SW480 (cell line): ENCODE results near the gene LRRC36.

Experiments used
- DNase-seq: peaks from one replicate; pipeline ENCODE4 v3.0.0-alpha.2; 2016; ENCODE audit warnings: low spot score

The LRRC36 gene

DNA sequence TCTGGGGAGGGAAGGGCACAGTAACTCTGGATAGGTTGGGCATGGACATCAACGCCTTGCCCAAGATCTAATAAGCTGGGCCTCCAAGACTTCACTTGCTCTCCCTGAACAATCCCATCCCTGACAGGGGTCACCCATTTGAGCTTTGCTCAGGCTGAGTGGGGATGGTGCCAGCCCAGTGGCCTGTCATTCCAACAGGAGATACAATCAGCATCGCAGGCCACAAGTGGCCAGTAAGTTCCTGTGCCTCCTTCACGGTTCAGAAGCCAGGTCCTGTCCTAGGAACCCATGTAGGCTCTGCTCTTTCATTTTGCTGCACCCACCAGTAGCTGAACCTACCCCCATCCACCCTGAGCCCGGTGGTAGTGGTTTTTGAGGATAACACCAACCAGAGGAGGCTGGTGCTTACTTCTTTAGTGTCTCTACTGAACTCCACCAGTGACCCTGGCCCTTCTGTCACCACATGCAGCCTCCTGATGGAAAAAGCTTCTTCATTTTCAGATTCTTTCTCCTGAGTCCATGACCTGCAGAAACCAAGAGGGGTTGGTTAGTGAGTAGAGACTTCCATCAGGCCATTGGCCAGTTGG is 32.4 kb upstream of the LRRC36 start:
- no peak for DNase-seq

DNA sequence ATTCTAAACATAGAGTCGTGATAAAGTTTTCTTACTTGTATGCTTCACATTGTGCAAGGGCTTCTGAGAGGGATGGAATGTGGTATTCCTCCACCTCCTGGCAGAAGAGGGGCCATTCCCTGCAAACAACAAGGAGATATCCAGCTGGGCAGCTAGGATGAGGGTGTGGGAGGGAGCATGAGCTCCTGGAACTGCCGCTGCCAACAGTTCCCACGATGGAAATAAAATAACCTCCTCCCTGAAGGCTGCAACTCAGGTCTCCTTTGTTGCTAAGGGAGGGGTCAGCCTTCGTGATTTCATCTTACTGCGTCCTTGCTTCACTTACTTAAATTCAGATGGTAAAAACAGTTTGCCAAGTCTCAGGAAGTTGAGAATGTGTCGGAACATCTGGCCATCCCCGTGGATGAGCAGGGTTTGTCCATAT is 31.7 kb upstream of the LRRC36 start:
- DNase-seq = no peak

DNA sequence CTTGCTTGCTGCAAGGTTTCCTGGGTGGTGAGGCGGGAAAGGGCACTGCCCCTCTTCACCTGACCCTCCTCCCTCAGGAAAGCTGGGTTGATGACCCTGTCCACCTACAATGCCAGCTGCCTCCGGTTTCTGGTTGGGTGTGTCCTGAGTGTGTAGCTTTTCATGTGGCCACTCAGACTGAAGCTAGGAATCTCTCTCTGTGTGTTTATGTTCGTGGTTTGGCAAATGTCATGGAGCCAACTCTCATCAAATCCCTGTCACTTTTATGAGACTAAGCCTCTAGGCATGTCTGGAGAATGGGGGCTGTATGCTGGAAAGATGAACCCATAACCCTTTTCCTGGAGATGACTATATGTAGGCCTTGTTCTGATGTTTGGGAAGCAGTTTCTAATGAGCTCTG is 30.2 kb upstream of the LRRC36 start:
- DNase-seq = peak; percentile 90

DNA sequence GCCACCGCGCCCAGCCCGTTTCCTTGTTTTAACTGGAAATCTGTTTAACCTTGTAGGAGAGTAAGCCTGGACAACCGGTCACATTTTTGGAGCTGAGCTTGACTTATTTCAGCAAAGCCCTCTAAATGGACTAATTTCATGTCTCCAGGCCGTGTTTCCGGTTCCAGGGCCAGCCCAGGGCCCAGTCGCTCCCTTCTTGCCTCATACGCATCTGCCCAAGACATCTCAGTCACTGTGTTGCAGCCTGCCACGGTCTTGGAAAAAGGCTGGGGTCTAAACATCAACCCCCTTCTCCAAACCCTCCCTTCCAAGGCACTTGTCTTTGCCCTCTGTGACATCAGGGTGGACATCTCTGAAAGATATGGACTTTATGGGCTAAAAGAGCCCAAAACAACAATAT is 28.3 kb upstream of the LRRC36 start:
- DNase-seq = no peak

DNA sequence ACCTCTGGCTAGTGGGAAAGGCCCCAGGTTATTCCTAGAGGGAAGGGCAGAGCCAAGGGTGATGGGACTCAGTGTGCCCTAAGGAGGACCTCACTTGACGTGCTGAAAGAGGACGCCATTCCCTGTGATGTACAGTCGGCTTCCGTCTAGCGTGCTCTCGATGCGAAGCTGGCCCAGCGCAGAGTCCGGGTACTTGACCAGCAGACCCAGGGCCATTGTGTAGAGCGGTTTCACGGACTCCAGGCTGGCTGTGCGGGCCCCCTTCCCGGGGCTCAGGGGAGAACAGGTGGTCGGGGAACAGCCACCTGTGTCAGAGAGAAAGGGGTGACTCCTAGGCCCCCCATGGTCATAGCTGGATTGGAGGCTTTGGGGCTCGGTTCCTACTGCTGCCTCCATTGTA is 27.3 kb upstream of the LRRC36 start:
- no peak for DNase-seq

DNA sequence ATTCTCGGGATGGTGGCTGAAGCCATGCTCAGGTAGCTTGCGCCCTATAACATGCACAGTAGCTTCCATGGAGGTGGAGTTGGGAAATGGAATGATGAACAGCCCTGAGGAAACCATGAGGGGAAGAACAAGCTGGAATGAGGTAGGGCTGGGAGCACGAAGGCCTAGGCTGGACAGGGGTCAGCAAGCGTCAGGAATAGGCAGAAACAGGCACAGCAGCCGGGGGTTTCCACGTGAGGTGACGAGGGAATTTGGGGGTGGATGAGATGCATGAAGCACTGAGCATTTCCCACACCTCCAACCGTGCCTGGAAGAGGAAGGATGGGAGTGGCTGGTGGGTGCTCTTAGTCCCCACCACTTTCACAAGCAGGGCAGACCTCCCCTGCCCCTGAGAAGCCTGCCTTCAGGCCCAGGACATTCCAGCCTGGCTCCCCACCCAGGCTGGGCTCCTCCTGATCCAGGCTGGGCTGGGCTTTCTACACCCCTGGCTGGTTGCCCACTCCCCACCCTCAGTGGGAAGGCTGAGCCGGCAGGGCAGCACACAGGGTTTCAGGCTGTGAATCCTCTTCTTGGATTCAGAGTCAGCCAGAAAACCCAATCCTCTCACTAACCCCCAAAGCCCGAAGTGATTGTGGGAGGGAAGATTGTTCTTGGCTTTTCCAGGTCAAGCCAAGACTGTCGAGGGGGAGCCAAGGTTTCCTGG is 25.4 kb upstream of the LRRC36 start:
- no peak for DNase-seq

DNA sequence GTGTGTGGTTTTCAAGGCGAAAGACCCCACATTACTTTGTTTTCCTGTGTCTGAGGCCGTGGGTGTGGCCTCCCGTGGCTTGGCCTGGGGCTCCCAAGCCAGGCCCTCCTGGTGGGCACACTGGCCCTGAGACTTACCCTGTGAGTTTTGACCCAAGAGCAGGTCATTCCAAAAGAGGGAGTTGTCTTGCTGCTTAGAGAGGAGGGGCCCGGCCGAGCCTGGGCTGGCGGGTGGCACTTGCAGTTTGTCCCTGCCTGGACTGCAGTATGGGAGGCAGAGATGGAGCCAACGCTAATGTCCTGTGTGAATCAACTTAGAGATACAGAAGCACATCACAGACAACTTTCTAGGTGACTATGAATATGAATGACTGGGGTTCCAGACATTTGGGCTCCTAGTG is 24.5 kb upstream of the LRRC36 start:
- no peak for DNase-seq

DNA sequence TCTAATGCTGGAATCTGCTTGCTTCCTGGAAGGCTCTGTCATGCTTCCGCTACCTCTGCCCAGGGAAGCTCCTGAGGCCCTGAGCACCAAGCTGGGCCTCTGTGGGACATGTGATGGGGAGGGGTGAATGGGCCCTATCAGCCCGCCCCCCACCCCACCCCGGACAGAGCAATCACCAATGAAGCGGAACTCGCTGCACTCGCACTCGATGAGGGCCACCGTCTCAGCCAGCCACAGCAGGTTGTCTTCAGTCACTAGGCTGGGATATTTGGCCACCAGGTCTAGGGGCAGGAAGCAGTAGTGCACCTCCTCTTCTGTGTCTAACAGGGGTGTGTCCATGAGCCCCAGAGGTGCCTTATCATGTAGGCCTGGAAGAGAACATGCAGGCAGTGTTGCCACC is 23.6 kb upstream of the LRRC36 start:
- DNase-seq = no peak

DNA sequence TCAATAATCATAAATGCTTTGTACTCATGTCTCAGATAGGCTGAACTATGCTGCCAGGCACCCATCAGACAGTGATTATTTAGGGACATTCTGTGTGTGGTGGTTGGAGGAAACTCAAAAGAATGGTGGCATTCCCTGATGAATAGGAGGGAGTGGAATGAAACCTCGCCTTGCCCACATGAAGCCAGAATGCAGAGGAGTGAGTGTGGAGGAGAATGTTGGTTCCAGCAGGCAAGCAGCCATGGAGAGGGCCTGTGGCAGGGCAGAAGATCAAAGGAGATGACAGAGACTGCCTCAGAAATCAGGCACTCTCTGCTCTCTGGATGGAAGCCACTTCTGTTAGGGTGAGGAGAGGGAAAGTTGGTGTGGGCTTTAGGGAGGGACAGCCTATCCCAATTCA is 22.6 kb upstream of the LRRC36 start:
- DNase-seq = peak; percentile 39

DNA sequence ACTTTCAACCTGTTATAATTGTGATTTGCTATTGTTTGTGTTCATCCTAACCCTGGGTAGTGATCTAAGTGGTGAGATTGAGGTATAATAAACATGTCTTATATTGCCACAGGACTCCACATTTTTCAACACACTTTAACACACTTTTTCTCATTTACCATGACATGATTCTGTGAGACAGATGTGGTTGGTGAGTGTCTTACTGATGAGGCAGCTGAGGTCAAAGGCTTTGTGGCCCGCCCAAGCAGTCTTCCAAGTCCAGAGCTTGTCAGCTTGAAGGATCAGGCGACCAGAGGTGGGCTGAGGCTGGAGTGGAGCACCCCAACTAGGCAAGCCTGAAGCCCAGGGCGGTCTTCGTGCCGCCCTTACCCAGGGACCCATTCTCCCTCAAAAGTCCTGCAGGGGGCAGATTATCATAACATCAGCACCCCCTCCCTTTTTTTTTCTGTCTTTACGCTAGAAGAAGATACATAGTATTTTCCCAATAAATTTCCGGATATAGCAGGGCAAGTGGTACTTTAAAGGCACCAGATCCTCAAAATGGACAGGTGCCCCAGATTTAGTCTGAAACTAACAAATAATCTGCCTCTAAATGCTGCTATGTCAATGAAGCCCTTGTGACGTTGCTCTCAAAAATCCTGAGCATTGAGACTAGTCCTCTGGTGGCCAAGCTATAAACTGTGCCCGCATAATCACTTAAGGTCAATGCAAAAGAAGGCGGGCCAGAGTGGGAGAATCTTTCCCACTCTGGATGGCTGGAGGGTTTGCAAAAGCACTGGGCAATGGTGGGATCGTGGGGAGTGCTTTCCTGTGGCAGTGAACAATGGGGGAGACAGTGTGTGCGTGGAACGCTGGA is 21.2 kb upstream of the LRRC36 start:
- DNase-seq = no peak

DNA sequence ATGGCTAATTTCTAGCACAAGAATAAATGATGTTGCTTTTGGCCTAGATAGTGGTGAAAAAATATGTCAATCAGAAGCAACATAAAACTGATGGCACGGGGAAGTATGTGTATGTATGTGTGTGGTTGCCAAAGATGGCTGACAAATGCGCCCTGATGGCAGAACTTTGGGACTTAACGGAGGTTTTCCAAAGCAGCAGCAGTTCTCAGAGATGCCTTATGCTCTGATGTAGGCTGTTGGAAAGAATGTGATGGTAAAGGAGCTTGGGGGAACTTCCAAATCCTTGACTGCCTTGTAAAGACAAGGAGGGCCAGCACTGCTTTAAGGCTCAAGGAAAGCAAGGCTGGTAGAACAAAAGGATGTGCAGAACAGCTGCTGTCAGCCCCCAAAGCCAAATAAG is 16.1 kb upstream of the LRRC36 start:
- no peak for DNase-seq

DNA sequence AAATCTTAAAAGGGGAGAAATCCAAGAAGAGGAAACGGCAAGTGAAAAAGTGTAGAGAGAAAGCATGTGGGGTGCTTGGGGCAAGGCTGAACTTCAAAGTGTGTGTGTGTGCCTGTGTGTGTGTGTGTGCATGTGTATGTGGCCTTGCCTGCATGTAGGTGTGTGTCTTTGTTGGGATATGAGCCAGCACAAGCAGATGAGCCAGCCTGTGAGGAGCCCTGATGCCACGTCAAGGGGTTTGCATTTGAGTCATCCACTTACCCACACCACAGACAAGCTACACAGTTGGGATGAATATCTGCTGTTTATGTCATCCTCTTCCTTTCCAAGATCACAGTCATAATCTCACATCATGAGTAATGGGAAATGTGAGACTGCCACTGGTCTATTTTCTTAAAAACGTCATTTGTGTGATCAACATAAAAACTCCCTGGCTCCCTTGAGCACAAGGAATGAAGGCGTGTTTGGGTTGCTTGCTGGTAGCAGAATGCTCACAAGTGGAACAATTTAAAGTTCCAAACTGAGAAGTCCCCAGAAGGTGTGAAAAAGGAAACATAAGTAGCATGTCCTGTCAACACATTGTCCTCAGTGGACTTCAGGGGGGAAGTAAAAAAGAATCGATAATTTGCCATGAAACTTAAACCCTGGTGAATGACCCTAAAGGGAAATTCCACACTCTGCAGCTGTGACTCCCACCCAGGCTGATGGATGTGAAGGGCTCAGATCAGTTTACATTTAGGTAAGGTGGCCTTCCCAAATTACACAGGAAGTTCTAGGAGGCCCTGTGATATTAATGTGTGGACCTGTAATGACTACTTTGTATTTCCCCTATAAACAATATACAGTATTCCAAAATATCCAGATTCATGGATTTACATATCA is 14.8 kb upstream of the LRRC36 start:
- peak; percentile 80 for DNase-seq

DNA sequence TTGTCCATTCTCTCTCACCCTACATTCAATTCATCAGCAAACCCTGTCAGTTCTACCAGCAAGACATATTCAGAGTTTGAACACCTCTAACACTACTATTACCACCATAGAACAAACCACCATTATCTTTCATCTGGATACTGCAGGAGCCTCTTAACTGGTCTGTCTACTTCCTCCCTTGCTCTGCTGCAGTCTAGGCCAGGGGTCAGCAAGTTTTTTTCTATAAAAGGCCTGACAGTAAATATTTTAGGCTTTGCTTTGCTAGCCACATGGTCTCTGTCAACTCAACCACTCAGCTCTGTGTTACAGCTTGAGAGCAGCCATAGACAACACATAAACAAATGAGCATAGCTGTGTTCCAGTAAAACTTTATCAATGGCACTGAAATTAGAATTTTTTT is 13.9 kb upstream of the LRRC36 start:
- no peak for DNase-seq

DNA sequence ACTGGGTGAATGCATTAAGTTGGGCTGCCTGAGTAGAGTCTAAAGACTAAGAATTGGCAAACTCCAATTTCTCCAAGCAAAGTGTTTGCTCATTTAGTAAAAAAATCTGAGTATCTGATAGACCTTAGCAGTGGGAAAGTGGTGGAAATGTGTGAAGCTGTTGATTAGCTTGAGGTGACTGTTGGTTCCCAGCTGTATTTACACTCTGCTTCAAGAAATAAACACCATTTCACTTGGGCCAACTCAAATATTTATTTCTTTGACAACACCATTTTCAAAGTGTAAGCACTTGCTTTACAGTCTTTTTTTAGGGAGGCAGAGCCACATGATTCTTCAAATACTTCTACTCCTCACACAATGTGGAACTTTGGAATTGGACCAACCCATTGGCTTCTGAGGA is 8.8 kb upstream of the LRRC36 start:
- no peak for DNase-seq

DNA sequence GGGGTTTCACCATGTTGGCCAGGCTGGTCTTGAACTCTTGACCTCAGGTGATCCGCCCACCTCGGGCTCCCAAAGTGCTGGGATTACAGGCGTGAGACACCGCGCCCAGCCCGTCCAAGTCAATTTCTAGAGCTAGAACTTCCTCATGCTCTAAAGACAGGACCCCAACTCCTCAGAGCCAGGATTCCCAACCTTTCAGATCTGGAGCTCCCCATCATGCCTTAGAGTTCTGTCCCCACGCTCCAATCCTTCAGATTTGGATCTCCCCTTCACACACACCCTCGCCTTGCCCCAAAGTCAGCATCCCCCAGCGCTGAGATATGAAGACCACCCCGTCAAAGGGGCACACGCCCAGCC is 522 bp upstream of the LRRC36 start:
- DNase-seq = no peak

DNA sequence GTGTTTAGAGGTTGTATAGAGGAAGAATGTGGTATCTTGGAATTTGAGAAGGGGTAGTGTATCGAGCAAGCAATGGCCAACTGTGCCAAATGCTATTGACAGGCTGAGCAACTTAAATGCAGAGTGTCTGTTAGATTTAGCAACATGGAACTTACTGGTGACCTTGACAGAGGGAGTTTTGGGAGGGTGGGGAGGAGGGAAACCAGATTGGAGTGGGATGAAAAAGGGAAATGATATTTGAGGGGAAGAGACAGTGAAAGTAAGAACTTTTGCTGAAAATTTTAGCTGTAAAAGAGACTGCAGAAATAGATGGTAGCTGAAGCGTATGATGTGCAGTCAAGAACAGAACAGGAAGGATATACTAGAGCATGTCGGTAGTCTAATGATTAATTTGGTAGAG is 1.1 kb downstream of the LRRC36 start:
- no peak for DNase-seq

DNA sequence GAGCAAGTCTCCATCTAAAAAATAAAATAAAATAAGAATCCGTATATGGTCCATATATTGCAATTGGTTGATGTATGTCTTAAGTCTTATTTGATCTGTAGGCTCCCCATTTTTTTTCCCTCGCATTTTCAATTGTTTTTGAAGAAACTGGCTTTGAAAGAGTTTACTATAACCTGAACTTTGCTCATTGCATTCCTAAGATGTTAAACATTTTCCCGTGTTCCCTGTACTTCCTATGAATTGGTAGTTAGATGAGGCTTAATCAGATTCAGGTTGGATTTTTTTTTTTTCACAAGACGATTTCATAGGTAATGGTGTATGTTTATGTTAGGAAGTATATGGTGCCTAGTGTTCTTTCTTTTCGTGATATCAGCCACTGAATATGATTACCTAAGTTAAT is 3.3 kb downstream of the LRRC36 start:
- no peak for DNase-seq

DNA sequence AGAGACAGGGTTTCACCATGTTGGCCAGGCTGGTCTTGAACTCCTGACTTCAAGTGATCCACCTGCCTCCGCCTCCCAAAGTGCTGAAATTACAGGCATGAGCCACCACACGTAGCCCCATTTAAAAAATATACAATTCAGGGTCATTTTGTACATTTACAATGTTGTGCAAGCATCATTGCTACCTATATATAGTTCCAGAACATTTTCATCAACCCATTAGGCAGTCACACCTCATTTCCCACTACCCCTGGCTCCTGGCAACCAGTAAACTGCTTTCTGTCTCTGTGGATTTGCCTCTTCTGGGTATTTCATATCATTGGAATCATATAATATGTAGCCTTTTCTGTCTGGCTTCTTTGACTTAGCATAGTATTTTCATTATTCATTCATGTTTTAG is 6.7 kb downstream of the LRRC36 start:
- no peak for DNase-seq

DNA sequence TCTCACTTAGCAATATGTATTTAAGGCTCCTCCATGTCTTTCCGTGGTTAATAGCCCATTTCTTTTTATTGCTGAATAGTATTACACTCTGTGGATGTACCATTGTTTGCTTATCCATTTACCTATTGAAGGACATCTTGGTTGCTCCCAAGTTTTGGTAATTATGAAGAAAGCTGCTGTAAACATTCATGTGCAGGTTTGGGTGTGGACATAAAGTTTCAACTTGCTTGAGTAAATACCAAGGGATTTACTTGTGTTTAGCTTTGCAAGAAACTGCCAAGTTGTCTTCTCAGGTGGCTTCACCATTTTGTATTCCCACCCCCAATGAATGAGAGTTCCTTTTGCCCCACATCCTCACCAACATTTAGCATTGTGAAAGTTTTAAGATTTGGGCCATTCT is 9.5 kb downstream of the LRRC36 start:
- DNase-seq = no peak

DNA sequence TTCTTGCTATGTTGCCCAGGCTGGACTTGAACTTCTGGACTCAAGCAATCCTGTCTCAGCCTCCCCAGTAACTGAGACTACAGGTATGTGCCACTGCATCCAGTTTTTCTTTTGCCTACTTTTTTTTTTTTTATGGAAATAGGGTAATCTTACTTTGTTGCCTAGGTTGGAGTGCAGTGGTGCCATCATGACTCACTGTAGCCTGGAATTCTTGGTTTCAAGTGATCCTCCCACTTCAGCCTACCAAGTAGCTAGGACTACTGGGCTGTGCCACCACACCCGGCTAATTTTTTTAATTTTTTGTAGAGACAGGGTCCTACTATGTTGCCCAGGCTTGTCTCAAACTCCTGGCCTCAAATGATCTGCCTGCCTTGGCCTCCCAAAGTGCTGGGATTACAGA is 10.0 kb downstream of the LRRC36 start:
- DNase-seq = no peak

DNA sequence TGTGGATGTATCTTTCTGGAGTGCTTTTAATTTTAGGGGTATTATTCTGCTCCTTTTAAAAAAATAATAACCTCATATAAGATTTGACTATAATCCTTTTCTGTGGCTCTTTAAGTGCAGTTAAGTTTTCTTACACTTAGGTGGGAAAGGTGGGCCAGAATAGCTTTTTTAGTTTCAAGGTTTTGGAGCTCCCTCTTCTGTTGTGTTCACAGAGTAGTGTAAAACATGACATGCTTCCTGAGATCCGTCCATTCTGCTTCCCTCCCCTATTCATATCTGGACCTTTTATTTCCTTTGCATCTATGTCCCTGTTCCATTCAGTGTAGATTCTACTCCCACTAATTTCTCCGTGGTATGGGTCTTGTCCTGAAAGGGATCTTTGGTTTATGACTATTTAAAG is 12.8 kb downstream of the LRRC36 start:
- DNase-seq = peak; percentile 43

DNA sequence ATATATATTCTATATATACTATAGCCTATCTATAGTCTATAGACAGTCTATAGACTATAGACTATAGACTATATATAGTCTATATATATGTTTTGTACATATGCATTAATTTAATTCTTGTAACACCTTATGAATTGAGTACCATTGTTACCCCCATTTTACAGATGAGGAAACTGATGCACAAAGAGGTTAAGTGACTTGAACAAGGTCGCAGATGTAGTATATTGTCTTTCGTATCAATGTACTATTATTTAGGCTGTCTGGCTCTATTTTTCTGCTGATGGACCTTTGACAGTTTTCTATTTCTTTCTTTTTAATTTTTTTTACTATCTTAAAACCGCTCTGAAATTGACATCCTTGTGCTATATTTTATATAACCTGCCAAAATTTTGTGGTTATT is 14.6 kb downstream of the LRRC36 start:
- DNase-seq = no peak
